MM.1S (cell line): ENCODE measurements around the gene CTTNBP2NL.

Source experiments
- EZH2 ChIP-seq: fragments of 300-600 bp; sonication (generic); optimal IDR thresholded peaks from 2 replicates; pipeline ENCODE3; 2017; ENCODE audit warnings: low read depth, mild to moderate bottlenecking, antibody characterized with exemption, low read length, mixed read lengths
- EZH2phosphoT487 ChIP-seq: fragments of 300-600 bp; sonication (generic); IDR thresholded peaks from 2 replicates; pipeline ENCODE4 v1.6.1; 2018; ENCODE audit warnings: antibody characterized with exemption, low read length
- TF ChIP-seq, protein P1 (sequence below): fragments of 300-600 bp; sonication (generic); IDR thresholded peaks from 2 replicates; pipeline ENCODE4 v1.5.1; 2016; ENCODE audit warnings: antibody characterized with exemption, low read length, mixed read lengths

DNA sequence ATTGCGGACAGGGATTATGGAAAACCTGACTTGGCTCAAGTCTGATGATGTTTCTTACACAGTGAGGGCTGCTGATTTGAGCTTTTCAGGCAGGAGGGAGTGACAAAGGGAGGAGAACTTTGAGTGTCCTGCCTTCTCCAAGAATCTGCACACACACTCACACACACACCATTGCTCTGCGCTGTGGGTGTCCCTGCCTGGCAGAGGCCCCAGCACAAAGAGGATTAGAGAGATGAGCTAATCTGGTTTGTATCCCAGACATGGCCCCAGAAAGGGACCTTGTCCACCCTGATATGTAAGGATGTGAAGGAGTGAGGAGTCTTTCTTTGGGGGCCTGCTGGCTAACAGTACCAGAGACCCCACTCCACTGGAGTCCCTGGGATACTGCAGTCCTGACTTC is 106.8 kb downstream of the CTTNBP2NL start:
- TF ChIP-seq, protein P1, sequence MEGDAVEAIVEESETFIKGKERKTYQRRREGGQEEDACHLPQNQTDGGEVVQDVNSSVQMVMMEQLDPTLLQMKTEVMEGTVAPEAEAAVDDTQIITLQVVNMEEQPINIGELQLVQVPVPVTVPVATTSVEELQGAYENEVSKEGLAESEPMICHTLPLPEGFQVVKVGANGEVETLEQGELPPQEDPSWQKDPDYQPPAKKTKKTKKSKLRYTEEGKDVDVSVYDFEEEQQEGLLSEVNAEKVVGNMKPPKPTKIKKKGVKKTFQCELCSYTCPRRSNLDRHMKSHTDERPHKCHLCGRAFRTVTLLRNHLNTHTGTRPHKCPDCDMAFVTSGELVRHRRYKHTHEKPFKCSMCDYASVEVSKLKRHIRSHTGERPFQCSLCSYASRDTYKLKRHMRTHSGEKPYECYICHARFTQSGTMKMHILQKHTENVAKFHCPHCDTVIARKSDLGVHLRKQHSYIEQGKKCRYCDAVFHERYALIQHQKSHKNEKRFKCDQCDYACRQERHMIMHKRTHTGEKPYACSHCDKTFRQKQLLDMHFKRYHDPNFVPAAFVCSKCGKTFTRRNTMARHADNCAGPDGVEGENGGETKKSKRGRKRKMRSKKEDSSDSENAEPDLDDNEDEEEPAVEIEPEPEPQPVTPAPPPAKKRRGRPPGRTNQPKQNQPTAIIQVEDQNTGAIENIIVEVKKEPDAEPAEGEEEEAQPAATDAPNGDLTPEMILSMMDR, result no peak
- no peak for TF ChIP-seq EZH2
- TF ChIP-seq EZH2phosphoT487, result no peak
